ENCODE measurements around the gene PTPRT.

DNA sequence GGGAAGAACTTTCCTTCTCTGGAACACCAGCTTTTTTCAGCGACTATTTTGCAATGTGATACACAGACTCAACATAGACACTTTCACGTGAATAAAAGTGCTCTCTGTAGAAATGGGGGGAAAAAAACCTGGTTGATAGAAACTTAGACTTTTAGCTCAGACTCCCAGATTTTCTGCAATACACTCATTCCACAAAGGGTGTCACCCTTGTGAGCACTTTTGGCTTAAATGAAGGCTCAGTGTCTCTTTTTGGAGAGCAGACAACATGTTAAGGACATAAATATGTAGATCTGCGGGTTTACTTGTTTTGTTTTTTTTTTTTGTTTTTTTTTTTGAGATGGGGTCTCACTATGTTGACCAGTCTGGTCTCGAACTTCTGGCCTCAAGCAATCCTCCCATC, 579.6 kb downstream of the PTPRT start:
- TF ChIP-seq, protein P1, sequence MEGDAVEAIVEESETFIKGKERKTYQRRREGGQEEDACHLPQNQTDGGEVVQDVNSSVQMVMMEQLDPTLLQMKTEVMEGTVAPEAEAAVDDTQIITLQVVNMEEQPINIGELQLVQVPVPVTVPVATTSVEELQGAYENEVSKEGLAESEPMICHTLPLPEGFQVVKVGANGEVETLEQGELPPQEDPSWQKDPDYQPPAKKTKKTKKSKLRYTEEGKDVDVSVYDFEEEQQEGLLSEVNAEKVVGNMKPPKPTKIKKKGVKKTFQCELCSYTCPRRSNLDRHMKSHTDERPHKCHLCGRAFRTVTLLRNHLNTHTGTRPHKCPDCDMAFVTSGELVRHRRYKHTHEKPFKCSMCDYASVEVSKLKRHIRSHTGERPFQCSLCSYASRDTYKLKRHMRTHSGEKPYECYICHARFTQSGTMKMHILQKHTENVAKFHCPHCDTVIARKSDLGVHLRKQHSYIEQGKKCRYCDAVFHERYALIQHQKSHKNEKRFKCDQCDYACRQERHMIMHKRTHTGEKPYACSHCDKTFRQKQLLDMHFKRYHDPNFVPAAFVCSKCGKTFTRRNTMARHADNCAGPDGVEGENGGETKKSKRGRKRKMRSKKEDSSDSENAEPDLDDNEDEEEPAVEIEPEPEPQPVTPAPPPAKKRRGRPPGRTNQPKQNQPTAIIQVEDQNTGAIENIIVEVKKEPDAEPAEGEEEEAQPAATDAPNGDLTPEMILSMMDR (IDR thresholded peaks at IDR 0.05) = no peak
- TF ChIP-seq POLR2A (IDR thresholded peaks at IDR 0.05) = no peak

Measured in ovary (tissue), 3 donors.